ENCODE data around the gene SLCO6A1. TPM values are rescaled to one million over a fixed set of nuclear protein-coding genes. Genes with fewer than 3 reads are reported as not detected.
A peak's percentile ranks its signal among the peaks of the same experiment; 100 is the strongest.

The SLCO6A1 gene
- total RNA-seq, 1 donor from 2014 or later, result not detected

GRCh38 chr5:102481054-102481715 lies 17.6 kb downstream of the SLCO6A1 start:
- DNase-seq, result no peak
- no peak for ATAC-seq (ENCODE audit: poor library complexity)
- intact Hi-C loops (cut with DNase I), result no loop called here

GRCh38 chr5:102453716-102454115 lies 45.1 kb downstream of the SLCO6A1 start:
- DNase-seq (no peak), ATAC-seq (ENCODE audit: poor library complexity) (no peak)
- intact Hi-C loops (cut with DNase I), result no loop called here

- intact Hi-C loops (cut with DNase I), result no loop called here
- no peak for ATAC-seq (ENCODE audit: poor library complexity)
Observed at GRCh38 chr5:102451082-102451481, 47.7 kb downstream of the SLCO6A1 start.

GRCh38 chr5:102450313-102450990 lies 48.3 kb downstream of the SLCO6A1 start:
- DNase-seq (no peak), ATAC-seq (ENCODE audit: poor library complexity) (no peak)
- intact Hi-C loops (cut with DNase I), result no loop called here

More at GRCh38 chr5:102451082-102451481, 47.7 kb downstream of the SLCO6A1 start:
- no peak for DNase-seq

- ATAC-seq (ENCODE audit: poor library complexity) (no peak), DNase-seq (no peak)
- intact Hi-C loops (cut with DNase I), result no loop called here
Observed at GRCh38 chr5:102433473-102433872, 65.3 kb downstream of the SLCO6A1 start.

- peak; percentile 41 for DNase-seq
- intact Hi-C loops (cut with DNase I), result no loop called here
- ATAC-seq (ENCODE audit: poor library complexity), result no peak
Observed at GRCh38 chr5:102421647-102422046, 77.2 kb downstream of the SLCO6A1 start.

- intact Hi-C loops (cut with DNase I), result no loop called here
- ATAC-seq (ENCODE audit: poor library complexity) (no peak), DNase-seq (no peak)
Observed at GRCh38 chr5:102418531-102418930, 80.3 kb downstream of the SLCO6A1 start.

- no peak for ATAC-seq (ENCODE audit: poor library complexity)
- intact Hi-C loops (cut with DNase I), result no loop called here
Observed at GRCh38 chr5:102414448-102414847, 84.4 kb downstream of the SLCO6A1 start.

GRCh38 chr5:102388235-102388634 lies 110.6 kb downstream of the SLCO6A1 start:
- DNase-seq, result no peak
- intact Hi-C loops (cut with DNase I), result no loop called here
- ATAC-seq (ENCODE audit: poor library complexity), result no peak

More at GRCh38 chr5:102414448-102414847, 84.4 kb downstream of the SLCO6A1 start:
- DNase-seq, result no peak

- intact Hi-C loops (cut with DNase I), result no loop called here
- no peak for ATAC-seq (ENCODE audit: poor library complexity)
- no peak for DNase-seq
Observed at GRCh38 chr5:102385365-102385764, 113.4 kb downstream of the SLCO6A1 start.

GRCh38 chr5:102380174-102380573 lies 118.6 kb downstream of the SLCO6A1 start:
- intact Hi-C loops (cut with DNase I), result no loop called here
- no peak for ATAC-seq (ENCODE audit: poor library complexity)
- no peak for DNase-seq

GRCh38 chr5:102375876-102376275 lies 122.9 kb downstream of the SLCO6A1 start:
- ATAC-seq (ENCODE audit: poor library complexity), result no peak
- intact Hi-C loops (cut with DNase I), result no loop called here
- DNase-seq, result no peak

- DNase-seq, result no peak
- no peak for ATAC-seq (ENCODE audit: poor library complexity)
- intact Hi-C loops (cut with DNase I), result no loop called here
Observed at GRCh38 chr5:102375272-102375671, 123.5 kb downstream of the SLCO6A1 start.

GRCh38 chr5:102368392-102368791 lies 130.4 kb downstream of the SLCO6A1 start:
- intact Hi-C loops (cut with DNase I), result no loop called here
- DNase-seq (no peak), ATAC-seq (ENCODE audit: poor library complexity) (no peak)

GRCh38 chr5:102341681-102342288 lies 157.0 kb downstream of the SLCO6A1 start:
- intact Hi-C loops (cut with DNase I), result no loop called here
- DNase-seq (no peak), ATAC-seq (ENCODE audit: poor library complexity) (no peak)

- intact Hi-C loops (cut with DNase I), result no loop called here
- DNase-seq (no peak), ATAC-seq (ENCODE audit: poor library complexity) (no peak)
Observed at GRCh38 chr5:102324714-102325113, 174.1 kb downstream of the SLCO6A1 start.

Measured in Right ventricle myocardium superior (tissue), 1 donor.